ENCODE measurements around the gene EVI5. TPM values are rescaled to one million over a fixed set of nuclear protein-coding genes. Genes with fewer than 3 reads are reported as not detected.

The EVI5 gene
- polyA plus RNA-seq, 2 of the 4 experiments (the other 2 are of a cell fraction): 10.2 to 10.4 TPM

- no peak for TF ChIP-seq MAFK (IDR thresholded peaks at IDR 0.05; ENCODE audit: partially characterized antibody)
- TF ChIP-seq REST (IDR thresholded peaks at IDR 0.05): no peak
- TF ChIP-seq RCOR1 (IDR thresholded peaks at IDR 0.05; ENCODE audit: low read depth, low read length): no peak
- no peak for TF ChIP-seq GATA3 (IDR thresholded peaks at IDR 0.05; ENCODE audit: borderline replicate concordance)
- no peak for TF ChIP-seq CTCF (IDR thresholded peaks at IDR 0.05)
- TF ChIP-seq HDAC2 (IDR thresholded peaks at IDR 0.05): no peak
- TF ChIP-seq FOSL2 (IDR thresholded peaks at IDR 0.05): no peak
- no peak for TF ChIP-seq FOSL2 (CRISPR knock-in tag; IDR thresholded peaks at IDR 0.05)
- TF ChIP-seq TFCP2L1 (CRISPR knock-in tag; IDR thresholded peaks at IDR 0.05): no peak
- WGBS (ENCODE audit: missing lambda C conversion rate): 83% methylated on average over 9 of the region's 9 CpGs
- CTCF ChIA-PET: no interaction called here
These were observed 305.3 kb downstream of the EVI5 start for GRCh38 chr1:92479587-92479986.

GRCh38 chr1:92478393-92478792 lies 306.5 kb downstream of the EVI5 start:
- DNase-seq (ENCODE audit: low read depth in 1 of 2, low spot score in 1 of 2) (no peak), FAIRE-seq (no peak), ATAC-seq (no peak)
- Histone ChIP-seq H3K27ac (no peak overlapping the region), H3K9me3 (no peaks in the 10 kb centered on the region), H3K4me2 (no peak overlapping the region), H3K4me3 (no peak overlapping the region), H3K4me1 (peaks cover 12% of the 10 kb centered on the region; the same call in 2 of the 3 replicates)
- 41% methylated on average over 3 of the region's 3 CpGs for WGBS (ENCODE audit: missing lambda C conversion rate)
- ChIA-PET CTCF (interaction anchor here (1.0 to 1.1 kb wide), 2 partner anchors 8 to 10 kb away, joined by 3 read pairs; partner anchors contain the start of gene GFI1), POLR2A (no interaction called here)
- no peak for TF ChIP-seq HEYL (CRISPR knock-in tag; IDR thresholded peaks at IDR 0.05)
- no peak for TF ChIP-seq CBX8 (IDR thresholded peaks at IDR 0.05)
- TF ChIP-seq POLR2AphosphoS2 (conservative IDR thresholded peaks at IDR 0.05; ENCODE audit: low read length): no peak
- TF ChIP-seq POLR2A (IDR thresholded peaks at IDR 0.05; ENCODE audit: low read length): no peak

More at GRCh38 chr1:92479587-92479986, 305.3 kb downstream of the EVI5 start:
- H3K4me2 ChIP-seq: no peak overlapping the region
- FAIRE-seq (no peak), ATAC-seq (no peak), DNase-seq (ENCODE audit: low read depth in 1 of 2, low spot score in 1 of 2) (no peak)
- H3K27ac ChIP-seq: no peak overlapping the region
- no peaks in the 10 kb centered on the region for H3K9me3 ChIP-seq
- H3K4me3 ChIP-seq: no peak overlapping the region
- peaks cover 24% of the 10 kb centered on the region; the same call in 2 of the 3 replicates for H3K4me1 ChIP-seq
- POLR2A ChIA-PET: no interaction called here

GRCh38 chr1:92476071-92476631 lies 308.8 kb downstream of the EVI5 start:
- FAIRE-seq (no peak), ATAC-seq (no peak)
- no peak for TF ChIP-seq SREBF2 (IDR thresholded peaks at IDR 0.05)
- no peak for TF ChIP-seq KDM5A (IDR thresholded peaks at IDR 0.05)
- TF ChIP-seq POLR2A (IDR thresholded peaks at IDR 0.05; ENCODE audit: low read length): no peak
- TF ChIP-seq ZFP36 (IDR thresholded peaks at IDR 0.05; ENCODE audit: borderline replicate concordance, partially characterized antibody): no peak
- TF ChIP-seq HOXB13 (CRISPR knock-in tag; IDR thresholded peaks at IDR 0.05; ENCODE audit: low read depth): no peak
- no peak for TF ChIP-seq HEYL (CRISPR knock-in tag; IDR thresholded peaks at IDR 0.05)
- TF ChIP-seq CHD4 (IDR thresholded peaks at IDR 0.05; ENCODE audit: borderline replicate concordance): no peak
- TF ChIP-seq RARB (CRISPR knock-in tag; IDR thresholded peaks at IDR 0.05): no peak
- TF ChIP-seq MAFK (IDR thresholded peaks at IDR 0.05; ENCODE audit: partially characterized antibody): no peak
- TF ChIP-seq RAD21 (conservative IDR thresholded peaks at IDR 0.05 in 1 of 2, IDR thresholded peaks at IDR 0.05 in 1 of 2): no peak
- TF ChIP-seq, protein P1, sequence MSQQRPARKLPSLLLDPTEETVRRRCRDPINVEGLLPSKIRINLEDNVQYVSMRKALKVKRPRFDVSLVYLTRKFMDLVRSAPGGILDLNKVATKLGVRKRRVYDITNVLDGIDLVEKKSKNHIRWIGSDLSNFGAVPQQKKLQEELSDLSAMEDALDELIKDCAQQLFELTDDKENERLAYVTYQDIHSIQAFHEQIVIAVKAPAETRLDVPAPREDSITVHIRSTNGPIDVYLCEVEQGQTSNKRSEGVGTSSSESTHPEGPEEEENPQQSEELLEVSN (IDR thresholded peaks at IDR 0.05; ENCODE audit: borderline replicate concordance, low read depth): no peak
- TF ChIP-seq RNF2 (IDR thresholded peaks at IDR 0.05; ENCODE audit: borderline replicate concordance, low read depth): no peak
- TF ChIP-seq FOSB (CRISPR knock-in tag; IDR thresholded peaks at IDR 0.05): no peak
- no peak for TF ChIP-seq JUN (IDR thresholded peaks at IDR 0.05)
- no peak for TF ChIP-seq ZSCAN20 (CRISPR knock-in tag; IDR thresholded peaks at IDR 0.05)
- no peak for TF ChIP-seq ZC3H11A (IDR thresholded peaks at IDR 0.05)
- no peak for TF ChIP-seq ZNF302 (CRISPR knock-in tag; IDR thresholded peaks at IDR 0.05)
- TF ChIP-seq, protein P2, sequence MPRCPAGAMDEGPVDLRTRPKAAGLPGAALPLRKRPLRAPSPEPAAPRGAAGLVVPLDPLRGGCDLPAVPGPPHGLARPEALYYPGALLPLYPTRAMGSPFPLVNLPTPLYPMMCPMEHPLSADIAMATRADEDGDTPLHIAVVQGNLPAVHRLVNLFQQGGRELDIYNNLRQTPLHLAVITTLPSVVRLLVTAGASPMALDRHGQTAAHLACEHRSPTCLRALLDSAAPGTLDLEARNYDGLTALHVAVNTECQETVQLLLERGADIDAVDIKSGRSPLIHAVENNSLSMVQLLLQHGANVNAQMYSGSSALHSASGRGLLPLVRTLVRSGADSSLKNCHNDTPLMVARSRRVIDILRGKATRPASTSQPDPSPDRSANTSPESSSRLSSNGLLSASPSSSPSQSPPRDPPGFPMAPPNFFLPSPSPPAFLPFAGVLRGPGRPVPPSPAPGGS (IDR thresholded peaks at IDR 0.05): no peak

More at GRCh38 chr1:92476071-92476631, 308.8 kb downstream of the EVI5 start:
- POLR2A ChIA-PET: no interaction called here
- no peak for DNase-seq (ENCODE audit: low read depth in 1 of 2, low spot score in 1 of 2)
- WGBS (ENCODE audit: missing lambda C conversion rate): 57% methylated on average over 11 of the region's 12 CpGs
- CTCF ChIA-PET: no interaction called here
- Histone ChIP-seq H3K27ac (no peak overlapping the region), H3K4me2 (no peak overlapping the region), H3K9me3 (no peaks in the 10 kb centered on the region), H3K4me3 (no peak overlapping the region), H3K4me1 (no peaks in the 10 kb centered on the region)
